ENCODE results near the gene LHX3. TPM values are rescaled to one million over a fixed set of nuclear protein-coding genes. Genes with fewer than 3 reads are reported as not detected.

LHX3 gene
- total RNA-seq, 6 experiments from 2014 or later = not detected

DNA sequence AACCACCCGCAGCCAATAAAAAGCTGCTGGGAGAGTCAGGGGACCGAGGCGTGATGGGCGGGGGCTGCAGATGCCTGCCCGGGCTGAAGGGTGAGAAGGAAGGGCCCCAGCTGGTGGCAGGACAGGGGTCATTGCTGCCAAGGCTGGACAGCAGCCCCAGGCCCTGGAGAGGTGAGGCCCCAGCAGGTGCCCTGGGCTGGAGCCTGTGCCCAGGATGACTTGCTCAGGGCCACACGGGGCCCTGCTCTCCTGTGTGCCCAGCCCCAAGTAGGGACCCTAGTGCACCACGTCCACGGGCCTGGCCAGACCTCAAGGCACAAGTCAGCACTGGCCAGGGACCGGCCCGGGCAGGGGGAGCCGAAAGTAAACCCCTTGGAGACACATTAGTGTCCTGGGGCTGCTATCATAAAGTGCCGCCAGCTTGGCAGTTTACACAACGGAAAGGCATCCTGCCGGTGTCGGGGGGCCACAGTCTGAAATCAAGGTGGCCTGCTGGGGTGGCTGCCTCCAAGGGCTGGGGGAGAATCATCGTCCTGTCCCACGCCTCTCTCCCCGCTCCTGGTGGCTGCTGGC is 22.0 kb downstream of the LHX3 start:
- DNase-seq (no peak), ATAC-seq (no peak)
- intact Hi-C loops (cut with DNase I) = no loop called here
- Histone ChIP-seq H3K36me3 (no peaks in the 10 kb centered on the region), H3K9me3 (no peaks in the 10 kb centered on the region), H3K4me1 (no peaks in the 10 kb centered on the region), H3K4me3 (no peak overlapping the region), H3K27me3 (no peaks in the 10 kb centered on the region), H3K27ac (no peak overlapping the region)
- WGBS (ENCODE audit: insufficient coverage, low coverage, low lambda C conversion rate, missing lambda C conversion rate) = 68% methylated on average over 5 of the region's 18 CpGs
- TF ChIP-seq POLR2A (IDR thresholded peaks at IDR 0.05) = no peak
- TF ChIP-seq, protein P1, sequence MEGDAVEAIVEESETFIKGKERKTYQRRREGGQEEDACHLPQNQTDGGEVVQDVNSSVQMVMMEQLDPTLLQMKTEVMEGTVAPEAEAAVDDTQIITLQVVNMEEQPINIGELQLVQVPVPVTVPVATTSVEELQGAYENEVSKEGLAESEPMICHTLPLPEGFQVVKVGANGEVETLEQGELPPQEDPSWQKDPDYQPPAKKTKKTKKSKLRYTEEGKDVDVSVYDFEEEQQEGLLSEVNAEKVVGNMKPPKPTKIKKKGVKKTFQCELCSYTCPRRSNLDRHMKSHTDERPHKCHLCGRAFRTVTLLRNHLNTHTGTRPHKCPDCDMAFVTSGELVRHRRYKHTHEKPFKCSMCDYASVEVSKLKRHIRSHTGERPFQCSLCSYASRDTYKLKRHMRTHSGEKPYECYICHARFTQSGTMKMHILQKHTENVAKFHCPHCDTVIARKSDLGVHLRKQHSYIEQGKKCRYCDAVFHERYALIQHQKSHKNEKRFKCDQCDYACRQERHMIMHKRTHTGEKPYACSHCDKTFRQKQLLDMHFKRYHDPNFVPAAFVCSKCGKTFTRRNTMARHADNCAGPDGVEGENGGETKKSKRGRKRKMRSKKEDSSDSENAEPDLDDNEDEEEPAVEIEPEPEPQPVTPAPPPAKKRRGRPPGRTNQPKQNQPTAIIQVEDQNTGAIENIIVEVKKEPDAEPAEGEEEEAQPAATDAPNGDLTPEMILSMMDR (IDR thresholded peaks at IDR 0.05) = no peak

DNA sequence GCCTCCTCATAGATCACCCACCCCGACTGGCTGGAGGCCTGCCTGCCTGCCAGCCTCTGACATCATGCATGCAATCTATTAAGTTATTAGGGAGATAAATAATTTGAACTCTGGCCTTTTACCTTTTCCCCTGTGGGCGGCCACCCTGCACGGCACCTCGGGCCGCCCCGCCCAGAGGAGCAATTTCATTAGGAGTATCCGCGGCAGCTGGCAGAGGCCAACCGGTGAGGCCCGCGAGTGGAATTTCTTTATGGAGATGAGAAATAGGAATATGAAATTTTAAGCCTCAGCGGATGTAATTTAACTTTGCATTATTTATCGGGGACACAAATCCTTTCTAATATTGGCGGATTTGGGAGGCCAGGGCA is 22.5 kb downstream of the LHX3 start:
- Histone ChIP-seq H3K9me3 (no peaks in the 10 kb centered on the region), H3K4me1 (no peaks in the 10 kb centered on the region), H3K27me3 (no peaks in the 10 kb centered on the region), H3K4me3 (no peak overlapping the region), H3K27ac (no peak overlapping the region), H3K36me3 (no peaks in the 10 kb centered on the region)
- intact Hi-C loops (cut with DNase I) = no loop called here
- ATAC-seq = no peak
- DNase-seq = no peak
- WGBS (ENCODE audit: insufficient coverage, low coverage, low lambda C conversion rate, missing lambda C conversion rate) = 76% methylated on average over 13 of the region's 14 CpGs
- no peak for TF ChIP-seq POLR2A (IDR thresholded peaks at IDR 0.05)
- TF ChIP-seq, protein P1 (IDR thresholded peaks at IDR 0.05) = no peak

DNA sequence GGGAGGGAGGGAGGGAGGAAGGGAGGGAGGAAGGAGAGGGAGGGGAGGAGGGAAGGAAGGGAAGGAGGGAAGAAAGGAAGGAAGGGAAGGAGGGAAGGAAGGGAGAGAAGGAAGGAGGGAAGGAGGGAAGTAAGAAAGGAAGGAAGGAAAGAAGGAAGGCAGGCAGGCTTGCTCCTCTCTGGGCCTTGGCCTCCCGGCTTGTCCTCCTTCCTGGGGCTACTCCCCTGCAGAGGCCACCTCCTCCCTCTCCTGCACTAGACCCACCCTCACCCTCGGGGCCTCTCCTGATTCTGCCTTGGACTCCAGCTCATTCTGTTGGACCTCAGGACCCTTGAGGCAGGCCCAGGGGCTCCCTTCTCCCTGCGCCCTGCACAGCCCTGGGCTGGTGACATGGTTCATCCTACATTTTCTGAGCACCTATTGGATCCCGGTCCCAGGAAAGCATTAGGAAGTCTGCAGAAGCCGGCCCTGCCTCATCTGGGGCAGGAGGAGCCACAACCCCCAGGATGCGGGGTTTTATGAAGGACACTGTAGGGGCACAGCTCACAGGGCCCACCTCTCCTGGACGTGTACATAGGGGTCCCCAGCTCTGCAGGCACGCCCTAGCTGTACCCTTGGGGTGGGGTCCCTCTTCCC is 23.0 kb downstream of the LHX3 start:
- no peaks in the 10 kb centered on the region for H3K9me3 ChIP-seq
- H3K27ac ChIP-seq = no peak overlapping the region
- DNase-seq (no peak), ATAC-seq (no peak)
- intact Hi-C loops (cut with DNase I) = no loop called here
- WGBS (ENCODE audit: insufficient coverage, low coverage, low lambda C conversion rate, missing lambda C conversion rate) = 52% methylated on average over 2 of the region's 8 CpGs
- no peaks in the 10 kb centered on the region for H3K36me3 ChIP-seq
- TF ChIP-seq, protein P1 (IDR thresholded peaks at IDR 0.05) = no peak
- no peak for TF ChIP-seq POLR2A (IDR thresholded peaks at IDR 0.05)
- H3K27me3 ChIP-seq = no peaks in the 10 kb centered on the region
- H3K4me1 ChIP-seq = no peaks in the 10 kb centered on the region
- H3K4me3 ChIP-seq = no peak overlapping the region

DNA sequence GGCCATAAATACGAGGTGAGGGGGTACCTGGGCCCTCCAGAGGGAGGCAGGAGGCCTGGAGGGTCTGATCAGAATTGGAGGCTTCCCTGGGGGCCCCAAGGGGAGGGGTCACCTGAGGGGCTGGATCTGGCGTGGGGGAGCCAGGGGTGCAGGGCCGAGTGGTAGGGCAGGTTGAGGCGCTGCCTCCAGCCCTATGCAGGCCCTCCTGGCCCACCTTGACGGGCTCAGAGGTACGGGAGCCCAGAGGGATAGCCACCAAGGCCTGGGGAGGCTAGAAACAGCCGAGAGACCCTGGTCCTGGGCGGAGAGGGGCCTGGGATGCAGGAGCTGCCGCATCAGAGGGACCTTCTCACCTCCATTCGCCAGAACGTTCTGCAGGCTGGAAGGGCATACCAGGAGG is 24.3 kb downstream of the LHX3 start:
- TF ChIP-seq POLR2A (IDR thresholded peaks at IDR 0.05) = no peak
- TF ChIP-seq, protein P1 (IDR thresholded peaks at IDR 0.05) = no peak
- no peak for DNase-seq
- no peaks in the 10 kb centered on the region for H3K27me3 ChIP-seq
- no peak for ATAC-seq
- no peaks in the 10 kb centered on the region for H3K4me1 ChIP-seq
- intact Hi-C loops (cut with DNase I) = no loop called here
- H3K36me3 ChIP-seq = no peaks in the 10 kb centered on the region
- no peaks in the 10 kb centered on the region for H3K9me3 ChIP-seq
- H3K27ac ChIP-seq = no peak overlapping the region
- WGBS (ENCODE audit: insufficient coverage, low coverage, low lambda C conversion rate, missing lambda C conversion rate) = 19% methylated on average over 2 of the region's 11 CpGs
- no peak overlapping the region for H3K4me3 ChIP-seq
